SW 1271 (cell line): ENCODE results near the gene PPP1R9A.

ENCODE experiments used
- DNase-seq, 2 experiments: peaks; one replicate each; lab custom pipeline; 2025; lab: John Stamatoyannopoulos, UW

Gene PPP1R9A

DNA sequence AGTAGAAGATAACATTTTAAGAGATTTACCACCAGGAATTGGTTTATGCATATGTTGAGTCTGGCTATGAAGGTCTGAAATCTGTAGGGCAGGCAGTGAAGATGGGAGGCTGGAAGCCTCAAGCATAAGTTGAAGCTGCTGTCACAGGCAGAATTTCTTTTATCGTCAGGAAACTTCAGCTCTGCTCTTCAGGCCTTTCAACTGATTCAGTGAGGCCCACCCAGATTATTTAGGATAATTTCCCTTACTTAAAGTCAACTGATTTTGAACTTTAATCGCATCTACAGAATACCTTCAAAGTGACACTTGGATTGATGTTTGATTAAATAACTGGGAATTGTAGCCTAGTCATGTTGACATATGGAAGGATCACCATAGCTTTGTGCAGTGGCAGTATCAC is 190.5 kb downstream of the PPP1R9A start:
- no peak for DNase-seq

DNA sequence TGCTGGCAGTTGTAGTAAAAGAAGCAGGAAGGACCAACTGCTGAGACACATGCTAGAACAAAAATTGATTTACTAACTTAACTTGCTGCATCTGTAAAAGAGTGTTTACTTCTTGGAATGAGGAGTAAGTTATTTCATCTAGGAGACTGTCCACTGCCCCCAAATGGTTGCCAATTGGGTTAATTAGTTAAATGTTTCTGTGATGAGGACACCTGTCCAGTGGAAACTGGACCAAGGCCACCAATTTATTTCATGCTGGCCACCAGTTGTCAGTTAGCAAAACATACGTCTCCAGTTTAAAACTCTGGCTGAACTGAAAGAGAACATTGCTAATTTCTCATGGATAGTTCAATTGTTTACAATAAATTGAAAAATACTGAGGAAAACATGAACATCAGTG is 191.7 kb downstream of the PPP1R9A start:
- no peak for DNase-seq

DNA sequence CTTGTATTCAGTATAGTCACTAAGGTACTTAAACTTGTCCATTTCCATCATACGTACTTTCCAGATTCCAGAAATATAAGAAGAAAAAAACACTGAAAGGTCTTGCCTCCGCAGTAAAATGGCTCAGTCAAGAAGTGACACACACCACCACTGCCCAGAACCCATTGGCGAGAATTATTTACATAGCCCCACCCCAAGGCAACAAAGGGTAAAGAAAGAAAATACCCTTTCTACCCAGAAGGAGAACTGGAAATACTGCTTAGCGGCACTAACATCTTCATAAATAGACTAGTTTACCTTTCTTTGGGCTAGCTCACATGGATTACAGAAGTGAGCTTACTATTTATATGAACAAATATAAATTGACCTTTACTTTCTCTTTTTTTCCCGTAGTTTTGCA is 194.0 kb downstream of the PPP1R9A start:
- no peak for DNase-seq

DNA sequence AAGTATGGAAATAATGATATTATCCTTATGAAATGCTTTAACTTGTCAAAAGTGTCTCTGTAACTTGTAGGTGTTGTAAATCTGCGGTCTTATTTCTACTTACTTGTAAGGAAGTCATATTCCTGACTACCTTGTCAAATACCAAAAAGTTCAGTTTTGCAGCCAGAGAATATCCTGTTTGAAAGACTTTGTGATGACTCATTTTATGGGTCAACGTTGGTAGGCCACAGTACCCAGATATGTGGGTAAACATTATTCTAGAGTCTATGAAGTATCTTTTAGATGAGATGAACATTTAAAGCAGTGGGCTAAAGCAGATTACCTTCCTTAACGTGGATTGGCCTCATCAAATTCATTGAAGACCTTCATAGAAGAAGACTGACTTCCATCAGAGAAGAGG is 195.3 kb downstream of the PPP1R9A start:
- no peak for DNase-seq

DNA sequence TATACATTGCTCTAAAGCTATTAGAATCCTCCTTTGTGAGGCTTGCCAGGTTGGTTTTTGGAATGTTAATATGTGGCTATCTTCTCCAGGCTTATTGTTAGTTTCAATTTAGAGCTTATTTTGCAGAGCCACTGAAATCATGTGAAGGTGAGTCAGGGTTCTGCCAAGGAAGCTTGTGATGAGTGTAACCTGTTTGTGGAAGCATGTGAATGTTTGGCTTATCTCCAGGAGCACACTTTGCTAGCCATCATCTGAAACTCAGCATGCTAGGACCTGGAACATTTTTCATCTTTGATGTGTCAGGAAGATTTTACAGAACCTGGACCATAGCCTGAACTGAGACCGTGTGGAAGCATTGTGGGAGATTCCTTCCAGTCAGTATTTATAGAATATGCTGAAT is 197.3 kb downstream of the PPP1R9A start:
- DNase-seq = no peak

DNA sequence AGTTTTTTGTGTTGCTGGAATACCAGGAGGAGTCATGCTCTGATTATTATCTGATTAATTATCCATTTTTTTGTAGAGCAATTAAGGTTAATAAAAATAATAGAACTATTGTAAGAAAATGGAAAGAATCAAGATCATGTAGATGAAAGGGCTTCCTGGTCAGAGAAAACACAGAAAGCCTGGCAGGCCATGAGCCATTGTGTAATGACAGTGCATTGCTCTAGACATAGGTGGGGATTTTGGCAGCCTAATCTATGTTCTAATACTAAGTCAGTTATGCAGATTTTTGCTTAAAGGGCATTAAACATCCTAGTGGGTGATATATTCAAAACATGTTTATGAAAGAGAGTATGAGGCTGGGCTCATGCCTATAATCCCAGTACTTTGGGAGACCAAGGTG is 198.2 kb downstream of the PPP1R9A start:
- no peak for DNase-seq

DNA sequence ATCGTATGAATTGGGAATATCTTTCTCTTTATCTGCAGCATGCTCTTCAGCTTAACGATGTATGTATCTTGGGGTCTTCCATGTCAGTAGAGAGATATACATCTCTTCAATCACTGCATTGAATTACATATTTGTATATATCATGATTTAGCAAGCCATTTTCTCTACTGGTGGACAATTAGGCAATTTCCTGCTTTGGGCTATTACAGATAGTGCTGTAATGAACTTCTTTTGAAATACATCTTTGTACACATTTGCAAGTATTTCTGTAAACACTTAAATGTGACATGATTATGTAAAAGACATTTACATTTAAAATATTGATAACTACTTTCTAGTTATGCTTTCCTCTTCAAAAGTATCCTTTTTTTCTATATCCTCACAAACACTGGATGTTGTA is 199.0 kb downstream of the PPP1R9A start:
- DNase-seq = no peak

DNA sequence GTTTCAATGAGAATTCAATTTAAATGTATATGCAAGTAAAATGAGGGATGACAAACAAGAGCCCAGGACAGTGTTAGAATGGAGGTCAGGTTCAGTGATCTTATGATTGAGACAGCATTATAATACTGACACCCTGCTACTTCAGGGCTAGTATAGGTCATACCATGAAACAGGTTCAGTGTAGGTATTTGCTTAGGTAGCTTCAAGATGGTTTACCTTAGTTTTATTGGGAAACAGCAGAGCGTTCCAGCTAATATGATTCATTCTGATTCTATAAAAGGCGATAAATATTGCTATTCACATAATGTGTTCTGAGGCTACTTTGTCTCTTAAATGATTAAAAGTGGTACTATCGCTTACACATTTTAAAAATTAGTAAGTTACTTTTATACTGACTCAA is 203.3 kb downstream of the PPP1R9A start:
- no peak for DNase-seq

DNA sequence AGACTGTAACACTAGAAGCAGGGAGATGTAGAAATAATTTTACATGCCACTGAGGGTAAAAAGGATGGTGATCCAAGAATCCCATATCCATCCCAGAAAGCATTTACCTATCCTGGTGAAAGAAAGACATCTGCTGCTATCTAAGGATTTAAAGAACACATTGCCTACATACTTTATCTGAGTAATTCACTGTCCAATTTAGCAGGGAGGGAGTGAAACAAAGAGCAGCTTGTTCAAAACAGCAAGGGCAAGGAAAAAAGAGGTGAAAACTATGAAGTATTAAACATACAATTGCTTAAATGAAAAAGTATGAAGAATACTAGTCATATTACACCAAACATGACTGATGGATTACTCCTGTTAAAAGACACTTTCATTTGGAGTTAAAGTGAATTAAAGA is 206.2 kb downstream of the PPP1R9A start:
- DNase-seq = no peak

DNA sequence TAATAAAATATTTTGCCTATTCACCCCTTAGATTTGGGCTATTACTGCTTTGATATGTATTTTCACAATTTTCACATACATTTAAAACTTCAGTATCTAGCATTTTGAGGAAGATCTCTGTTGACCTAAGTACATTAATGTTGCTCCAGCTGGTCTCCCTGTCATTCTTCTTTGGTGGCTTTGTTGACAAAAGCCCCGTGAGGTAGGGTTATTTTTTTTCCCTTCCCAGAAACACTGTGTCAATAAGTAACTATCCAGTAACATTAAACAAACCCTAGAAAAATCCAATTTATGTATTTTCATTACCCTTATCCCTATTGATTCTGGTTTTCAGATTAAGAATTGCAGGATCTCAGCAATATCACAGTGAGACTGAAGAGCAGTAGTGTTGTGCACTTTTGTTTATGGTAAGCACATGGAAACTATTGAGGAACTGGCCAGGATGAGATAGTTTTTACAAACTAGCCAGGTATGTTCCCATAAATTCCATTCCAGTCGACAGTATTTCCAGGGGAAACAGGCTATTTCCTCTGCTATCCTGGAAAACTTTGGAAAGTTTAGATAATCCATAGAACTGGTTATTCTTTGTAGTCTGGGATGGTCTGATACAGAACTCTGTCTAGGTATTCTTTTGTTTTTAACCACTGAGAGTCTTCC is 218.8 kb downstream of the PPP1R9A start:
- DNase-seq = no peak

DNA sequence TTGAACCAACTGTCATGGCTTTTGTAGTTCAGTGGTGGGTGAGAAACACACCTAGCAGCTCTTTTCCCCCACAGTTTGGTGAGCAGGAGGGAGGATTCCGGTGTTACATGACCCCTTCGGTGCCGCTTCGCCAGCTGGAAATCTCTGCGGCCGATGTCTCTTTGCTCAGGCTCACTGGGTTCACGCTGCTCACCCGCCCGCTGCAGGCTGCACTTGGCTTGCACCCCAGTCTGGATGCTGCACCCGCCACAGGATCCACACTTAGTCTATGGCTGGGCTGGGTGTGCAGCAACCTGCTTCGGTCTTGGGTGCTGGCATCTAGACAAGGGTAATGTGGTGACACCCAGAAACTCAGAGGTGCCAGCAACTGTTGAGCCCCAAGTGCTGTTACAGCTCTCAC is 225.1 kb downstream of the PPP1R9A start:
- no peak for DNase-seq

DNA sequence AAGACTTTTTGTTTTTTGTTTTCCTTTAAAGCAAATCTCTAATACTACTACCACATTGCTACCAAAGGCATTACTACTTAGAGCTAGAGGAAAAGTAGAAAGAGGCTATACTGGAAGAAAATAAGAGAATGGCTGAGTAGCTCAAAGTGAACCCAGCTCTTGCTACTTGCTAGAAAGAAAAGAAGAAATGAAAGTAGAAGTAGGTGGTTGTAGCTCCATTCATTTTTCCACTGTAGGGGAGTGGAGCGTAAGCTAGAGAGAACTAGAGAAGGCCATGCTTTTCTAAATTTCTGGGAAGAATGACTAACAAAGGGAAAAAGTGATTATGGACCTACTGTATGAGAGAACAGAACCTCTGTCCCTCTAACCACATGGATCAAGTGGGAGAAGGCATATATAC is 232.5 kb downstream of the PPP1R9A start:
- no peak for DNase-seq

DNA sequence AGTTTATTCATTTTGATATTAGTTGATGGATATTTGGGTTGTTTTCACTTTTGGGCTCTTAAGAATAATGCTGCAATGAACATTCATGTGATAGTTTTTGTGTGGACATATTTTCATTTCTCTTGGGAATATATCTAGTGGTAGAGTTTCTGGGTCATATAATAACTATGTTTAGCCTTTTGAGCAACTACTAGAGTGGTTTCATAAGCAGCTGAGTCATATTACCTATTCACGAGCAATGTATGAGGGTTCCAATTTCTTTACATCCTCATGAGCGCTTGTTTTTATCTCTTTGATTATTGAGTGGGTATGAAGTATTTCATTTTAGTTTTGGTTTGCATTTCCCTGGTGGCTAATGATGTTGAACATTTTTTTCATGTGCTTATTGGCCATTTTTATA is 234.4 kb downstream of the PPP1R9A start:
- DNase-seq = no peak

DNA sequence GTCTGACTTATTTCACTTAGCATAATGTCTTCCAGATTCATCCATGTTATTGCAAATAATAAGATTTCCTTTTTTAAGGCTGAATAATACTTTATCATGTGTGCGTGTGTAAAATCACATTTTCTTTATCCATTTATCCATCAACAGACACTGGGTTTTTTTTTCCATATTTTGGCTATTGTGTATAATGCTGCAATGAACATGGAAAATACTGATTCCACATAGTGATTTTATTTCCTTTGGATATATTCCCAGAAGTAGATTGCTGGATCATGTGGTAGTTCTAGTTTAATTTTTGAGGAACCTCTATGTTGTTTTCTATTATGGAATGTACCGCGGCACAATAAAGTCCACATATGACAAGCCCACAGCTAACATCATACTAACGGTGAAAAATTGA is 236.9 kb downstream of the PPP1R9A start:
- DNase-seq = no peak

DNA sequence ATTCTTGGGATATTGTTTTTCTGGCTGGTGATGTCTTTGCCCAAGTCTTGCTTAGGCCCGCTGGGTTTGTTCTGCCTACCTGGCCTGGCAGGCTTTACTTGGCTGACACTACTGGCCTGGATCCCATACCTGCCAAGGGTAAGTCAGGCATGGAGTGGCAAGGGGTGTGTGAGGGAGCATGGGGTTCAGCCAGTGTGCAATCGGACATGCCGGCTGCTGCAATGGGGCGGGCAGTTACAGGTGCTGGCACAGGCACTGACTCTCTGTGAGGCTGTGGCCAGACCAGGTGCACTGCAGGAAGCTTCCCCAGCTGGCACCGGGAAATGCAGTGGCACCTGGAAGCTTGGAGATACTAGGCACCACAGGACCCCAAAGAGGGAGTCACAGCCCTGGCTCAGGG is 248.6 kb downstream of the PPP1R9A start:
- no peak for DNase-seq

DNA sequence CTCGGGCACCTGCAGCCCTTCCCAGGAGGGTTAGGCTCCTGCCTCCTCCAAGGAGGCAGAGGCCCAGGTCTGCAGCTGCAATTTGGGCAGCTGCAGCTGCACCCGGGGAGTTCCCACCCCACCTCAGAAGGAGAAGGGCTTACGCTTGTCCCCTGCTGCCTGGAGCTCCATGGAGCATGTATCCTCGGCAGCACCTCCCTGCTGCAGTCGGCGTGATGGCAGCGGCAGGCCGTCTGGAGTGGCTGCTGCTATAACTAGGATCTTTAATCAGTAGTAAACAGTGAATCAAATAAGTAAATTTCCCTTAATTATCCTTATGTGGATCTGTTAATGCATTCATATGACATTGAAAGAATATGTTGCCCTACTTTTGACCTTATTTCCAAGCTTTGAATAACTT is 250.0 kb downstream of the PPP1R9A start:
- DNase-seq = no peak

DNA sequence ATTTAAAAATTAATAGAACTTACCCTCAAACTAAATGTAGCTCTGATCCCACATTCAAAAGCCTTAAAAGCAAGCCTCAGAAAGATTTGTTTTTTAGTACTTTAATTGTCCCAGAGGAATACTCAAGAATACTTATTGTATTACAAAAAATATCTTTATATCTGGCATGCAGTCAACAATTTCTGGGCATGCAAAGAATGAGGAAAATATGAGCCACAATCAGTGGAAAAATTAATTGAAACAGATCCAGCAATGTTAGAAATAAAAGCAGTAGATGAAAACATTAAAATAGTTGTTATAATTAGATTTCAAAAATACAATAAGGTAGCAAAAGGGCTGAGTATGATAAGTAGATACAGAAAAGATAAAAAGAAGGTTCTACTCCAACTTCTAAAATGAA is 262.3 kb downstream of the PPP1R9A start:
- no peak for DNase-seq

DNA sequence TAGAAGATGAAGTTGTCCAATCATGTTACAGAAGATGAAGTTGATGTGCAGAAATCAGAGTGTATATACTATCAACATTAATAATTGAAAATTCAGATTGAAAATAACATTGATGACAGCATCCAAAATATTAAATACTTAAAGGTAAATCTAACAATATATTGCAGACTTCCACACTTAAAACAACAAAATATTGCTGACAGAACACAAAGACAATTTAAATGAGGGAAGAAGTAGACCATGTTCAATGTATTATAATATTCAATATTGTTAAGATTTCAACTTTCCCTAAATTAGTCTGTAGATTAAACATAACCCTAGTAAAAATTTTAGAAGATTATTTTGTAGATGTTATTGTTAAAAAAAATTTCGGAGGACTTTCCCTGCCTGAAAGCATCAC is 265.0 kb downstream of the PPP1R9A start:
- DNase-seq = no peak

DNA sequence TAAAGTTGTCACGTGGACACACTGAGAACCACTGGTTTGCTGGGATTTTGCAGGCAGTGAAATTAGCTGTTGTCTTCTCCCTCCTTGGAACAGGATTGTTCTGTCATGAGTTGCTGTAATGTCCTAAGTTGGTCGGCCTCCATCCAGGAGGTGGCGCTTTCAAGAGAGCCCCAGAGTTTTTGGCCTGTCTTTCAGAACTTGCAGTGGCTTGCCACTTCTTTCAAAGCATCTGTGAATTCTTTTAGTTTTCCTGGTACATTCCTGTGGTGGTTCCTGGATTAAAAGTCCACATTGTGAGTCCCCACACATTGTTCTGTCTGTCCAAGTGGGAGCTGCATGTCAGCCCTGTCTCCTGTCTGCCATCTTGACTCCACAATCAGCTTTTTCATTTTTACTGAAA is 283.1 kb downstream of the PPP1R9A start:
- no peak for DNase-seq

DNA sequence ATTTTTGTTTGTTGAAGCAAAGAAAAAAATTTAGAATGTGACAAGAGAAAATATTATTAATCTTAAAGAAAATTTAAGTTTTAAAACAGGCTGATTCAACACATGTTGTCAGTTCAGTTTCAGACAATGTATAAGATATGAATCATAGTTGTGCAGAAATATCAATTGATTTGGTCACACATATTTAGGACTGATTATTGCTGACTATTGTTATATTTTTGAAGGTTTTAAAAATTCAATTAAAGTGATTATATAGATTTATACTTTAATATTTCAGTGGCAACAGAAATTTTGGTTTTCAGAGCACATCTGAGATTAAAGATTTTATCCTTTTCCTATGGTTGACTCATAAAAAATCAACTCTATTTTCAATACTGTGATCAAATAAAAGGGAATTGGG is 284.4 kb downstream of the PPP1R9A start:
- no peak for DNase-seq

DNA sequence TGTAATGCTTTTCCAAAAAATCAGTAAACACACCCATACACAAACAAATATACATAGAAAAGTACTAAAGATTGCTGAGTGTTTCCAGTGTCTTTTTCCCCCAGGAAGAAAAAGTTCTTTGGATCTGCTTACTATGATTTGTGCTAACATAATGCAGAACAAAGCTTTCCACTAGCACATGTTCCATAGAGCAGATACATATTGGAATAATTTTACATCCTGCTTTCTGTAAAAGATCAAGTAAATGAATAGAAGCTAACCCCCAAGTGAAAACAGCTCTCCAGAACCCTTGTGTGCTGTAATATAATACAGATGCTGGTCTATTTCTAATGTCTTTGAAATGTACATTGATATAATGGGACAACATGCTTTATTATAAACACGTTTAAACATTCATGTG is 291.5 kb downstream of the PPP1R9A start:
- no peak for DNase-seq

DNA sequence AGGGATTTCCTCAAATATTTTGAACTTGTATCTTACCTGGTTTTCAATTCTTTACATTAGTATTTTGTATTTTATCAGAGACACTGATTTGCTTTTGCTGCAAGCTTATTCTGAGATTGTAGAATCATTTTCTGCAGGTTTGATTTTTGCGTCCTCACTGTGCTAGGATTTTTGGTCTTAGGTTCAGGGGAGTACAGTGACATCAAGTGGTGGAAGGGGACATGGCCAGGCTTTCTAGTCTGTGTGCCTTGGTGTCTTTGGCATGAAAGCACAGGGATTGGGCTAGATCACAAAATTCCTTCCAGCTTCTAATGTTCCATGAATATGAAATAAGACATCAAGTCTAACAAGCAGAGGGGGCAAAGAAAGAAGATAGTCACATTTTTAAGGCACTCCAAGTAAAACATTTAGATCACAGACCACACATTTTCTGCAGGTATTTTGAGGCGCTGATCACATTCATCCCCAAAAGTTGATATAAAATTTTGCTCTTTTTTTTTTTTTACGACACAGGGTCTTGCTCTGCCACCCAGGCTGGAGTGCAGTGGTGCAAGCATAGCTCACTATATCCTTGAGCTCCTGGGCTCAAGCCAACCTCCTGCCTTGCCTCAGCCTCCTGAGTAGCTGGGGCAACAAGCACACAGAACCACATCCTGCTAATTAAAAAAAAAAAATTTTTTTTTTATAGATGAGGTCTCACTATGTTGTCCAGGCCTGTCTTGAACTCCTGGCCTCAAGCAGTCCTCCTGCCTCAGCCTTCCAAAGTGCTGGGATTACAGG is 292.6 kb downstream of the PPP1R9A start:
- peak in 1 of 2 experiments; percentile 60 for DNase-seq

DNA sequence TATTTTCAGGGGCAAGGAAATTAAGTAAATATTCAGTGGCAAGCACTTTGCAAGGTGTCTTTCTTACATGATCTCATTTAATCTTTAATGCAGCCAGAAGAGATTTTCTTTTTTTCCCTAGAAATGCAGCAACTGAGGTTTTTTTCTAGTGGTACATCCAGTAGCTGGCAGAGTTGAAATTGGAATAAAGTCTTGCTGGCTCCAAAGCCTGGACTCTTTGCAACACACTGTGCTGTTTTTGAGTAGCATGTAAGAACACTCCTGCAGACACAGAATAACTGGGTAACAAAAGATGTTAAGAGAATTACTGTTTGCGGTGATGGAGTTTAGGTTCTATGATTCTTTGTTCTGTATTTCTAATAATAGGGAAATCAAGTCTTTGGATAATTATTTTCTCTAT is 293.3 kb downstream of the PPP1R9A start:
- DNase-seq = no peak

DNA sequence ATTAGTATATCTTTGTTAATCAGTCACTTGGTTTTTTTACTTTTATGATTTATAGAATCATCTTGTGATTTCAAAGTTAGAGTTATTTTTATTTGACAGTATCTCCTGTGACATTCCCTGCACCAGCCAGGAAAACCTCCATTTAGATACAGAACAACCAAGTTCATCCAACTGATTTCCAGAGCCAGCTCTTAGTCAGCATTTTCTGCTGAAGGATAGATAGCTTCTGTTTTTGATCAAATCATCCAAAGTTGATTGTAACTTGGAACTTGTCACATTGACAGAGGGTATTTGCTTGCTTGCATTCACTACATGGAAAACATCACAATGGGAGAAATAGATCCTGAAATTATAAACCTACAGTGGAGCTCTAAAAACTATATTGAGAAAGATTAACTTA is 294.3 kb downstream of the PPP1R9A start:
- no peak for DNase-seq
